ENCODE results near the gene BTG2.
"Not testable (repeated sequence)": the region's sequence is repeated elsewhere in the genome, so short reads cannot be mapped to it uniquely, and the experiment has no call there.

The BTG2 gene, protein sequence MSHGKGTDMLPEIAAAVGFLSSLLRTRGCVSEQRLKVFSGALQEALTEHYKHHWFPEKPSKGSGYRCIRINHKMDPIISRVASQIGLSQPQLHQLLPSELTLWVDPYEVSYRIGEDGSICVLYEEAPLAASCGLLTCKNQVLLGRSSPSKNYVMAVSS

DNA sequence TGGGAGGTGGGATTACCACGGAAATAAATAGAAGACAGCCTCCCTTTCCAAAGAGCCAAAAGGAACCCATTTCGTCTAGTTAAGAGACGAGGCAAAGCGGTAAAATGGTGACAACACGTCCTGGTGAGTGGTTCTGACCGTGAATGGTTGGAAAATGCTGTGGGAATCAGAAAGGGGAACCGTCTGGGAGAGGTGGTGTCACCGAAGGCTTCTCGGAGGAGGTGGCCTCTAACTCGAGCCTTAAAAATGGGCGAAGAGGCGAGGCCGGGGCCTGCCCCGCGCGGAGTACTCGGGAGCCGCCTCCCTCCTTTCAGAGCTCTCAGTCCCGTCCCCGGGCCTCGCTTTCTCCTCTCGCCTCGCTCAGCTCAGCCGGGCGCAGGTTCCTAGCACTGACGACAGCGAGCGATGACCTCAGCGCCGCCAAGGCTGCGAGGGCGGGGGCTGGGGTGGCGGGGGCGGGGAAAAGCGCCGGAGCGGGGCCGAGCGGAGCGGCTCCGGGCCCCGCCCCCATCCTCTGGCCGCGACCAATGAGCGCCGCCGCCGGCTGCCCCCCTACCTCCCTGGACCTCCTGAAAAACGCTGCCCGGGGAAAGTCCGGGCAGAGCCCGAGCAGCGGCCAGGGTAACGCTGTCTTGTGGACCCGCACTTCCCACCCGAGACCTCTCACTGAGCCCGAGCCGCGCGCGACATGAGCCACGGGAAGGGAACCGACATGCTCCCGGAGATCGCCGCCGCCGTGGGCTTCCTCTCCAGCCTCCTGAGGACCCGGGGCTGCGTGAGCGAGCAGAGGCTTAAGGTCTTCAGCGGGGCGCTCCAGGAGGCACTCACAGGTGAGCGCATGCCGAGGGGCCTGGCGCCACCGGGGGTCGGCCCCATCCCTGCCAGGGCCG lies at the start of gene BTG2:
Gene BTG2, plus strand, starts transcription at position 601 of the 890 bp plus-strand sequence. Its CDS starts 88 bp downstream, at position 689.
- DNase-seq = peak; percentile 85

DNA sequence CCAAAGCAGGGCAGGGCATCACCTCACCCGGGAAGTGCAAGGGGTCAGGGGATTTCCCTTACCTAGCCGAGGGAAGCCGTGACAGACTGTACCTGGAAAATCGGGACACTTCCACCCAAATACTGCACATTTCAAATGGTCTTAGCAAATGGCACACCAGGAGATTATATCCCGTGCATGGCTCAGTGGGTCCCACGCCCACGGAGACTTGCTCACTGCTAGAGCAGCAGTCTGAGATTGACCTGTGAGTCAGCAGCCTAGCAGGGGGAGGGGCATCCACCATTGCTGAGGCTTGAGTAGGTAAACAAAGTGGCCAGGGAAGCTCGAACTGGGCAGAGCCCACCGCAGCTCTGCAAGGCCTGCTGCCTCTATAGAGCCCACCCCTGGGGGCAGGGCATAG lies 48.7 kb upstream of the BTG2 start:
- not testable (repeated sequence) for DNase-seq

DNA sequence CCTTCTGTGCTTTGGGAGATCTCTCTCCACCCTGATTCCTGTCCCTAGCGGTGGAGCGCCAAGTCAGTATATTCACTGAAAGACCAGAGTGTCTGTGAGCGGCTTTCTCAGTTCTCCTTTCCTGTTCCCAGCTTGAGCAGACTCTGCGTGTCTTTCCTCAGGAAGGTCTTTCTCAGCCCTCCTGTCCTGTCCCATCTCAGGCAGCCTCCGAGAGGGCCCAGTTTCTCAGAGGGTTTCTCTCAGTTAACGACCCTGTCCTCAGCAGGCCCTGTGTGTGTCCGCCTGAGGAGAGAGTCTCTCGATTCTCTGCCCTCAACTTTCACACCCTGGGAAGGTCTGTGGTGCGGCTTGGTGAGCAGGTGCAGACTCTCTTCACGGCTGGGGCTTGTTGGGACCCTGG lies 41.8 kb upstream of the BTG2 start:
- no peak for DNase-seq

DNA sequence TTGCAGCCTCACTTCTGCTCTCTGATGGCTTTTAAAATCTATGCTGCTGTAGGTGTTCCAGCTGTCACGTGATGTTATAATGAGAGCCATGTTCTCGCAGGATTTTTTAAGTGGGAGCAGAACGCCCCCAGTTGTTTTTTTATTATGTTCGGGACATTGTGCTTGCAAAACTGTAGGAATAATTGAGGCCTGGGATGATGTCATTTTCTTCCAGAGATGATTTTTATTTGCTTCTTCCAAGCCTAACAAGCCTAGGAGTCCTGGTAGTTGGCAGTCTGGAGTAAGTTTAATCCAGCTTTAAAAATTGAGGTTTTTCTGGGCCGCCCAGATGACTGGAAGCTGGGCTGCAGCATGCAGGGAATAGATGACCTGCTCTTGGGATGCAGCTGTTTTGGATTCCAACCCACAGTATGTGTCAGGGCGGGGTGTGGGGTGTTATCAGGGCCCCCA lies 41.2 kb upstream of the BTG2 start:
- no peak for DNase-seq

DNA sequence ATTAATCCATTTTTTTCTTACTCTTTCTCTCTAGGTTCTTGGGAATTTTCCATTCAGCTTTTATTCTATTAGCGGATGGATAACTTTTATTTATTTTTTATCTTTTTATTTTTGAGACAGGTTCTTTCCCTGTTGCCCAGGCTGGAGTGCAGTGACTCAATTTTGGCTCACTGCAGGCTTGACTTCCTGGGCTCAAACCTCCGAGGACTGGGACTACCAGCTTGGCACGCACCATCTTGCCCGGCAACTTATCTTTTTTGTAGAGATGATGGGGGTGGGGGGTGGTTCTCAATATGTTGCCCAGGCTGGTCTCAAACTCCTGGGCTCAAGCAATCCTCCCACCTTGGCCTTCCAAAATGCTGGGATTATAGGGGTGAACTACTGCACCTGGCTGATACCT lies 39.8 kb upstream of the BTG2 start:
- no peak for DNase-seq

DNA sequence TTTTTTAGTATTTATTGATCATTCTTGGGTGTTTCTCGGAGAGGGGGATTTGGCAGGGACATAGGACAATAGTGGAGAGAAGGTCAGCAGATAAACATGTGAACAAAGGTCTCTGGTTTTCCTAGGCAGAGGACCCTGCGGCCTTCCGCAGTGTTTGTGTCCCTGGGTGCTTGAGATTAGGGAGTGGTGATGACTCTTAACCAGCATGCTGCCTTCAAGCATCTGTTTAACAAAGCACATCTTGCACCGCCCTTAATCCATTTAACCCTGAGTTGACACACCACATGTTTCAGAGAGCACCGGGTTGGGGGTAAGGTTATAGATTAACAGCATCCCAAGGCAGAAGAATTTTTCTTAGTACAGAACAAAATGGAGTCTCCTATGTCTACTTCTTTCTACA lies 39.2 kb upstream of the BTG2 start:
- not testable (repeated sequence) for DNase-seq

DNA sequence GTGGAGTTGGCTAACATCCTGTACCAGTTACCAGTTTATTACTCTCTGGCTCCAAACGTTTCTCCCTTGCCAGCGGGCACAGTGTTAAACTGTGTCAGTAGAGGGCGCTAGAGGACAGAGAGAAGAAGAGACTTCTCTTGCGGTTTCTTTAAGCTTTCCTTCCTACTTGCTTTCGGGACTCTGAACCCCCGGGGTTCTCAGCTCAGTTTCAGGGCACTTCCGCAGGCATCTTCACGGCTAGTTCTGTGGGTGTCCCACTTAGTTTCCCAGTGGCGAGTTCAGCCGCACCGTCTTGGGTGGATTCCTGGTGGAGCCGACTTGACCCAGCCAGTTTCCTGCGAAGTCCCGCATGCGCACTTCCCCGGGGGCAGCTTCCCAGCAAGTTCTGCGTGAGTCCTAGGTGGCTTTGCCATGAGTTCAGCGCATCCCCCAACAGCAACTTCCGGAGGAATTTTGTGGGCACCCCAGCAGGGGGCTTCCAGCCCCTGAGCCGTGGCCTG lies 37.9 kb upstream of the BTG2 start:
- DNase-seq = peak; percentile 91

DNA sequence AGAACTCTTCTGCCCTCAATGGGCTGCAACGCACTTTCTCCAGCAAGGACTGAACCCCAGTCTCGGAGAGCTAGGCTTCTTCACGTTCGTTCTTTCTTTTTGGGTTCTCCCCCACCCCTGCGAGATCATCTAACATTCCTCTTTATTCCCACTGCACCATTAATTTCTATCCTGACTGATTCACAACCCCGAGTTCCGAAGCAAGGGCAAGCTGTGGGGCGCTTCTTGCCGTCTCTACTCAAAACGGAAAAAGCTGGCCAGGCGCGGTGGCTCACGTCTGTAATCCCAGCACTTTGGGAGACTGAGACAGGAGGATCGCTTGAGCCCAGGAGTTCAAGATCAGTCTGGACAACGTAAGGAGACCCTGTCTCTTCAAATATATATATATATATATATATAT lies 37.4 kb upstream of the BTG2 start:
- no peak for DNase-seq

DNA sequence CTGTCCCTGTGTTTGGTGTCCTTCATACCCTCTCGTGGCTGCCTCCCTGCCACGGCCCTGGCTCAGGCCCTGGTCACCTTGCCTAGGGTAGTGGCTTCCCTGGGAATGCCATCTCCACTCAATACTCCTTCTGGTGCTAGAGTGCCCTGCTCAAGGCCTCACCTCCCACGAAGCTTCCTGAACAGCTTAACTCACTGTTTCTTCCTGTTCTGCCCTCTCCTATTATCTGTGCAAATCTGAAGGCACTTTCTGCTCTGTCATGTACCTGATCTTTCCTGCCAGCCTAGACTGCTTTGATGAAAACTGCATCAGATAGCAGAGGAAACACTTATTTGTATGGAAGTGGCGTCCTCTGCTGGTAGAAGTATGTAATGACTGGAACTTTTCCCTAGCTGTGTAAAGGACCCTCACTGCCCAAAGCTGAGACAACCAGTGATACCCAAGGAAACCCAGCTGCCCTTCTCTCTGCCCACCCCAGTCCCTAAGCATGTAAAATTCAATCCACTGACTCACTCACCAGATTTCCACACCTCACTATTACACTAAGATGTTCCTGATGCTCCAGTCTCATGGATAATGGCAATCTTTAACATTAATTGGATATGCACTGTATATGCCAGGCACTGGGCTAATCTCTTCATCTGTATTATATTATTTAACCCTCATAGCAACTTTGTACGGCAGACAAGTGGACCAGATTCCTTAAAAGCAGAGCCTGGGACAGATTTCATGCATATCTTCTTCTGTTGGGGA lies 36.2 kb upstream of the BTG2 start:
- DNase-seq = peak; percentile 87

DNA sequence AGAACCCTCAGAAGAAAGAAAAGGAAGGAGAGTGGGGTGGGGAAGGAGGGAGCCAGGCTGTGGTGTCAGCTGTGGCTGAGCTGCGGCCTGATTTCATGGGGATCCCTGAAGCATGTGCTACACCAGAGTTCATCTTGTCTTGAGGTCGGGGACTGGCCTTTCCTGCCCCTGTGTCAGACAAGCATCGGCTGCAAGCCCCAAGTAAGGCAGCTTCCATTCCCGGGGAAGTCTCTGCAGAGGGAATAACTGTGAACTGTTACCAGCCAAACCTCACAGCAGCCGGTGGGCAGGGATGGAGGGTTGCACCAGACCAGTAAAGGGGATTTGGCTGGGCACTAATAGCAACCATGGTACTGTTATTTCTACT lies 35.7 kb upstream of the BTG2 start:
- no peak for DNase-seq

DNA sequence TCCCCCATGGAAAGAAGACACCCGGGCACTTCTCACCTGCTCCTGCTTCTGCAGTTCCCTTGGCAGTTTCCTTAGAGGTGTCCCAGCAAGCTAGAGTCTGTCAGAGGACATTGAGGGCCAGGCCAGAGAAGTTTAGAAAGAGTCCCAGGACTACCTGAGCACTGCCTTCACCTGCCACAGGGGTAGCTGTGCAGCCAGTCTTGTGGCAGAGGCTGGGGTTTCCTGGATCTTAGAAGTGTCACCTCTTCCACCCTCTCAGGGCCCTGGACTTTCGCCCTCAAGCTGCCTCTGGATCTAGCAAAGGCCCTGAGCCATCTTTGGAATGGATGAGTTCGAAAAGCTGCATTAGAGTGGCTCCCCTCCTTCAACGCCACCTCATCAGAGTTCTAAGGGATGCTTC lies 34.9 kb upstream of the BTG2 start:
- no peak for DNase-seq

DNA sequence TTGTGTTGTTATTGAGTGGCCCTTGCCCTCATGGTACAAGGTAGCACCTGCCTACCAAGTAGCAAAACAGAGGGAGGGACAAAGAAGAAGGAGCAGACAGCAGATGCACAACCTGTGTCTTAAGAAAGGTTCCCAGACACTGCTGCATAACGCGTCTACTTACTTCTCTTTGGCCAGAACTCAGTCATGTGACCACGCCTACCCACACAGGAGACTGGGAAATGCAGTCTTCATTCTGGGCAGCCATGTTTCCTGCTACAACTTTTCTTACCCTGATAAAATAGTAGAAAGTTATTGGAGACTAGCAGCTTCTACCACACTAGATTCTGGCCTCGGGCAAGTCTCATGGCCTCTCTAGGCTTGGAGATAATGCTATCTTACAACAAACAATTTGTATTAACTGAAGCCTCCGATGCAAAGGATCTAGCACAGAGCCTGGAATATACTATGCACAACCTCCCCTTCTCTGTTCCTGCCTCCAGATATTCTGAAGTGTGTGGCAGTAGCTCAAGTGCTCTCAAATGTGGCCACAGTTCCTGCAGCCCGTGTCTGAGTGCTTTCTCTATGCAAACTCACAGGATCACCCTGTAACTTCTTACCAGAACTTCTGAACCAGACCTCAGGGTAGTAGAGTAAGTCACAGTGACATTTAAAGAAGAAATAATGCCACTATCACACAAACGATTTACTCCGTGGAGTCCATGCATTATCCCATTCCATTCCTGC lies 34.1 kb upstream of the BTG2 start:
- DNase-seq = peak; percentile 79

DNA sequence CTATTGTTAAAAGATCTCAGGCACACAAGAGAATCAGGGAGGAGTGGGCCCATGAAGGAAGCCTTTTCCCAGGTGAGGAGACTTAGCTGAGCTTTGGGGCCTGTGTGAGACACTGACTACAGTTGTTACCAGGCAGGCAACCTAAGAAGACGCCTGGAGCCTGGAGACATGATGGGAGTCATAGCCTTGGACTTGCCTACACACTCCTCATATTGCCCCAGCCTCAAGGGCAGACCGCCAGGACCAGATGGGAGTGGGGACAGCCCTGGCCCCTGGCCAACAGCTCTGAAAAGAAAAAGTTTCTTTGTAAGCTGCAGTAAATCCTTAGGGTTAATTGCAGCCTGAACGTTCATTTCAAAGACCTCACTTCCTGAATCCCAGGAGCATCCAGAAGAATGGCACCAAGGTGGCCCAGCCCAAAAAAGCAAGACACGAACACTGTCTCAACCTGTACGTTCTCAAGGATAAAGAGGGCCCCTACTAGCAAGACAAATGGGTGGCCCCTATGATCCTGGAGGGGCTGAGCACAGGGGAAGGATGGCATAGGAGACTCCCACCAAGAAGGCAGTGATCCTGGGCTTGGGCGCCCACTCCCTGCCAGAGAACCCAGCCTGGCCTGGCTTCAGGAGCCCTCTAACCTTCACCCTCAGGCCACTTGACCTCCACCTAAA lies 33.2 kb upstream of the BTG2 start:
- DNase-seq = no peak

DNA sequence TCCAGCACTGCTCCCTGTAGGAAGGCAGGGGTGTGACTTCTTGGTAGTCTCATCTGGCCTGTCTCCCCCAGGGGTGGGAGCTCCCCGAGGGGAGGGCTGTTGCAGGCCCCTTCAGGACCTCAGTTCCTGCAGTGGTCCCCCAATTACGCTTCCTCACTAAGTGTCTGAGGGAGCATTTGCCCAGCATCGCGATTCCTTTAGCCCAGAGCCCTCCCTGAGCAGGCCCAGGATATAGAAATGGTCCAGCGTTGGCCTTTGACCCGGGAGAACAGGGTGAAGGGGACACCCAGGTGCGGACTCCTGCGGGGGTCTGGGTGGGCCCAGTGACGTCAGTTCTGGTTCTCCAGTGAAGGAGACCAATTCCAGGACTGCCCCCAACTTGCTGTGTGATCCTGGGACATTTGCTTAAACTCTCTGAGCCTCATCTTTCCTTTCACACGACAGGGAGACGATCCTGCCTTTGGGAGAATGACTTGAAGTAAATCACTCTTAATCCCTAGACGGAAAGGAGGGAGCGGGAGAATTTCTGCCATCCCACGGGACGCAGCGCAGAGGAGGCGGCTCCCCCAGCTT lies 32.6 kb upstream of the BTG2 start:
- no peak for DNase-seq

DNA sequence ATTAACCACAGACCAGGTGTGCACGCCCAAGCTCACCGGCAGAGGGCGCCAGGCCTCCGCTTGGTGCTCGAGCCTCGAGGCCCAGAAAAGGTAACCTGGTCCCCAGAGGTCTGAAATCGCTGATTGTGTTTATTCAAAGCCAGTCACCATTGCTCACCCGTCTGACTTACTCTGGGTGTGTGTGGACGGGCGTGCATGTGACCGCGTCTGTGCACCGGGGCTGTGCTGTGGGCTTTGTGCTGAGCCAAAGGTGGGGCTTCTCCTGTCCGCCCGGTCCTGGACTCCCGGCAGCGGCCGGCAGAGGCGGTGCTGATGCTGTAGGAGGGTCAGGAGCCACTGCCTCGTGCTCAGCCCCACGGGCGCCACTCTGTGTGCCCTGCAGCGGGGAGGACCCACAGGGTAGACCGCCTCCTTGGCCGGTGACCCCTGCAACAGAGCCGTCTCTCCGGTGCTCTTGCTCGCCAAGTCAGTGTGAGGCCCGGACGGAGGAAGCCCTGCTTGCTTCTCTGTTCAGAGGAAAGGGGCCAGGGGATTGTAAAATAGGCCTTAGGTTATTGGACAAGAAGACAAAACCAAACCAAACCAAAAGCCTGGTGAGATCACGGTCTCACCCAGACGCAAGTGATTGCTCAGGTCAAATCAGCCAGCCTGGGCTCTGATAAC lies 32.0 kb upstream of the BTG2 start:
- DNase-seq = peak; percentile 81

DNA sequence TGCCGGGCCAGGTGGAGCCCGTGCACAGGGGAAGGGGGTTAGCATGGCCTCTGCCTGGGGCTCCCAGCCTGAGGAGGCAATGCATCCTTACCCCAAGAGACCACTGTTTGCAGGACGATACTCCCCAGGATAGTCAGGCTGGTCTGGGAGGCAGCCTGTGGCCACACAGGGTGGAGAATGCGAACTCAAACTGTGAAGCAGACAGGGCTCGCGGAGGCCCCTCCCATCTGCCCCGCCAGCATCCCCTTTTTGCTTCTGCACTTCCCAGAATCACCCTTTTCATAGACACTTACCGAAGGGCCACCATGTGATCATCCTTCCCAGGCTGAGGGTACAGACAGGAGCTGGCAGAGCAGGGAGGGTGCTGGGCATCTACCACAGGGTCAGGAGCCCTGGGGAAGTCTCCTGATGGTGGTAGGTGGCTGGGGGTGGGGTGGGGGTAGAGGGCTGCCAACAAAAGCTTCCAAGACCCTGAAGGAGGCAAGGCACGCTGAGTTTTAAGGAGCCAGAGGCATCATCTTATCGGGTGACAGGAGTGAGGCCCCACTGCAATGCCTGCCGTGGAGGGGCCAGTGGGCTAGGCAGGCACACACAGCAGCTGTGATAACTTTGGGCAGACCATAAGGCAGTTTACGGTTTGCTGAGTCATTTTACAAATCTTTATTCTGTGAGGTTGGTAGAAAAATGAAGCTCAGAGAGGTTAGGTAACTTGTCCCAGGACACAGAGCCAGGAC lies 31.3 kb upstream of the BTG2 start:
- DNase-seq = no peak

DNA sequence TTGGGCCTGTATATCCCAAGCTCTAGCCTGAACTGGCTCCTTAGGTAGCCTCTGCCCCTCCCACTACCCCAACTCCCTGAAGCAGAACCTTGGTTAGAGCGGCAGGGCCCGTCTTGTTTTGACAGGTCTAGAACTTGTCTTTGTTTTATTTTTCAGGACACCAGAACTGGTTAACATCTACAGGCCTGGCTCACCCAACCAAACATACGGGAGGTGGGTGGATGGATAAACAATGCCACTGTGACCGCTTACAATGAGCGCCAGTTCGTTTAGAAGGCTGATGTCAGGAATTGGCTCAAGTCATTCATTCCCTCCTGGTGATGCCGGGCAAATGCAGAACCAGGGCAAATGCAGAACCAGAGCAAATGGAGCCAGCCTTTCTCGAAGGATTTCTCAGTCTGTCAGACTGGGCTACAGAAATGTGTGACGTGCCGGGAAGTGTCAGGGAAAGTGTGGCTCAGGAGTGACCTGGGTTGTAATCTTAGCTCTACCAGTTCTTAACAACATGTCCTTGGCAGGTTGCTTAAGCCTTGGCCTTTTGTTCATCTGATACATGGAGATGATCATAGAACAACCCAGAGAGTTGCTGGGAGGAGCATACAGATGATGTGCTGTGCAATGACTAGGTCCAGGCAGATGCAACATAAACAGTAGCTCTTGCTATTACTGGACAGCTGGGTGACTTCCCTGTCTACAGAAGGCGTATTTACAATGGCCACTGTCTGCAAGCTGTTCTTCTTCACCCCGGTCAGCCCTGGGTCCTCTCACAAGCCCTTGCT lies 30.5 kb upstream of the BTG2 start:
- DNase-seq = no peak

DNA sequence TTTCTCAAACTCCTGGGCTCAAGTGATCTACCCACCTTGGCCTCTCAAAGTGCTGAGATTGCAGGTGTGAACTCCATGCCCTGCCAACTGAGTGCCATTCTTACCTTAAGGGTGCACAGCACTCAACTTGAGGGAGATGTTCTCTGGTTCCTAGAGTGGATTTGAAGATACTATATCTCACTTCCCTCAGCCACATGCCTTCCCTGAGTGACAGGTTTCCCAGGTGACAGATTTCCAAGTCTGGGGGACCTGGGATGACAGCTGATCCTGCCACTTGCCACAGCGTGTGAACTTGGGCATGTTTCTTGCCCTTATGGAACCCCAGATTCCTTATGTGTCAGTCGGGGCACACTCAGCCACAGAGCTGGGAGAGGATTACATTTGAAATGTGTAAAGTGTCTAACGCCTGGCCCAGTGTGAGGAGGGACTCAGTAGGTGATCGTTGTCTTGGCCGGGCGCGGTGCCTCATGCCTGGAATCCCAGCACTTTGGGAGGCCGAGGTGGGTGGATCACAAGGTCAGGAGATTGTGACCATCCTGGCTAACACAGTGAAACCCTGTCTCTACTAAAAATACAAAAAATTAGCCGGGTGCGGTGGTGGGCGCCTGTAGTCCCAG lies 29.6 kb upstream of the BTG2 start:
- no peak for DNase-seq

DNA sequence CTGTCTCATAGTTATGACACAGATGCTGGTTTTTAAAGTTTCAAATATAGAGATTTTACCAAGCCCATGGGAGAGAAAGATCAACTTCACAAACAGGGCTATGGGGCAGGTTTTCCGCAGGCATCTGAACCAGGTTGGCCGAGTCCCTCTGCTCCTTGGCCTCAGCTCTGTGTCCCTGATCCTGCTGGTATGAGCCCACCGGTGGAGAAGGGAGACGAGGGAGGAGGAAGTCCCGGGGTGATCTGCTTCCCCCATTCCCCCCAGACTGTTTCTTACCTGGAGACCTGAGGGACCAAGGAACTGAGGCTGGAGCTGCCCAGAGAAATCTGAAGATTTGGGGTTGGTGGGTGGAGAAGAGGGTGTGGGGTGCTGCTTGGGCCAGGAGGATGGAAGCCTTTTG lies 28.9 kb upstream of the BTG2 start:
- DNase-seq = no peak
